ENCODE results near the gene IQSEC2.

Gene IQSEC2

DNA sequence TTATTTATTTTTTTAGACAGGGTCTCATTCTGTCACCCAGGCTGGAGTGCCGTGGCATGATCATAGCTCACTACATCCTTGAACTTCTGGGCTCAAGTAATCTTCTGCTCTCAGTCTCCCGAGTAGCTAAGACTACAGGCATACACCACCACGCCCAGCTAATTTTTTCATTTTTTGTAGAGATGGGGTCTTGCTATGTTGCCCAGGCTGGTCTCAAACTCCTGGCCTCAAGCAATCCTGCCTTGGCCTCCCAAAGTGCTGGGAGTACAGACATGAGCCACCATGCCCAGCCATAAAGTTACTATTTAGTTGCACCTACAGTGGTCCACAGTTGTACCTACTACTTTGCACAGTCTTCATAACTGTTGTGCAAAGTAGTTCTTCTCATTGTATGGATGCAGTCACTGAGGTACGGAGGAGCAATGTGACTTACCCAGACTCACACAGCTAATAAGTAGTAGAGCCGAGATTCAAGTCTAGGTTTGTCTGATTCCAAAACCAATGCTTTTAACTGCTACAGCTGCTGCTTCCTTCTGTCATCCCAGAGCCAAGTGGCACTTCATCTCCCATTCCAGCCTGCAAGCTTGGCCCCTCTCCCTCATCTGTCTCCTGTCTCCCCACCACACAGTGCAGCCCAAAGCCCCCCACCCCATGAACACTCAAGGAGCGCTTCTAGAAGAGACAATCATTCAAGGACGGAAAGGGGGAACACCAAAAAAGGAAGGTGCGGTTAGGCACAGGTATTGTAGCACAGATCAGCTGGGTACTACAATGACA lies 24.0 kb upstream of the IQSEC2 start:
- no peak for DNase-seq (ENCODE audit: low read depth in 2 of 2)

DNA sequence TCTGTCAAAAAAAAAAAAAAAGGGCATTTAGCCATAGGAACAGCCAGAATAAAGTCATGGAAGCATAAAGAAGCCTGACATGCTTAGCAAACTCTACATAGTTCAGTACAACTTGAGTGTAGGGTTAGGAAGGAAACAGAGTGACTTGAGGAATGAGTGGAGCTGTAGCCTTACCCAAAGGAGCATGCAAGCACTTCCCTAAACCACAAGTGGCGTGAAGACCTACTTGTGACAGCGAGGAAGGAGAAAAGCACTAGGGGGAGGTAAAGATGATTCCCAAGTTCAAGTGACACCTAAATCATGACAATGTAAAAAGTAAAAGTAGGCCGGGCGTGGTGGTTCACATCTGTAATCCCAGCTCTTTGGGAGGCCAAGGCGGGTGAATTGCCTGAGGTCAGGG lies 21.8 kb upstream of the IQSEC2 start:
- DNase-seq (ENCODE audit: low read depth in 2 of 2): no peak

DNA sequence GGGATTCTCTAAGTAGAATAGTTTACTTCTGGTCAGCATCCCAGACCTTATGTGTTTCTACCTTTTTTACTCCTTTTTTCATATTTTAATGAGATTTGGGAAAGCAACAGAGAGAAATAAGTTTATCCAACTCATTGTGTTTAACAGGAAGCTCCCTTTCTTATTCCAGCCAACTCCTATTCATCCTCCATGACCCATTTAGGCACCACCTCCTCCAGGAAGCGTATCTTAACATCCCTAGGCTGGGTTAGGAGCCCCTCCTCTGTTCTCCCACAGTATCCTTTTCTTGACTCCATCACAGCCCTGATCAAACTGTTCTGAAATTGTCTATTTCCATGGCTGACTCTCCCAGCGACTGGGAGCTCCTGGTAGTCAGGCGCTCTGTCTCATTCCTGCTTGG lies 18.8 kb upstream of the IQSEC2 start:
- no peak for DNase-seq (ENCODE audit: low read depth in 2 of 2)

DNA sequence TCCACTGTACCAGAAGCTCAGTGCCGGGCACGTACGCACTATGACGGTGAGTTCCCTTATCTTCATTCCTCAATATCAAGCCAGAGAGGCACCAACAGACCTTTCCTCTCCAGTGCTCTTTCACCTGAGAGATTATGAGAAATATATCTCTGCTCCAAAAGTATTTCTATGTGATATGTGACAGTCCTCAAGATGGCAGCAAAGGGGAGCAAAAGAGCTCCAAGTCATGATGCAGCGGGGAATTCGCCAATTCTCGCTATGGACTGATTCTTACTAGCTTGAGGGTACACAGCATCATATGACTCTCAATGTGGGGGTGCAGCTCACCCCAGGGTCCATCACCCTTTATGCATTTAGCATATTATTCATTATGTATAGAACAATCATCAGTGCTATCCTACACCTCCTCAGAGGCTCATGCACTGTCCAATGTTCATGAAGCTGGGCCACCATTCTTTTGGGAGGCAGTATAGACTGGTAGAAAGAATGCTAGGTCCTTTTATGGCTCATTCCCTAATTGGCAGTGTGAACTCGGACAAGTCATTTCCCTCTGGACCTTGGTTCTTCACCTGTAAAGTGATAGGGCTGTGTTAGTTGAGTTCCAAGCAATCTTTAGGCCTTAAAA lies 12.8 kb upstream of the IQSEC2 start:
- DNase-seq (ENCODE audit: low read depth in 2 of 2): no peak

DNA sequence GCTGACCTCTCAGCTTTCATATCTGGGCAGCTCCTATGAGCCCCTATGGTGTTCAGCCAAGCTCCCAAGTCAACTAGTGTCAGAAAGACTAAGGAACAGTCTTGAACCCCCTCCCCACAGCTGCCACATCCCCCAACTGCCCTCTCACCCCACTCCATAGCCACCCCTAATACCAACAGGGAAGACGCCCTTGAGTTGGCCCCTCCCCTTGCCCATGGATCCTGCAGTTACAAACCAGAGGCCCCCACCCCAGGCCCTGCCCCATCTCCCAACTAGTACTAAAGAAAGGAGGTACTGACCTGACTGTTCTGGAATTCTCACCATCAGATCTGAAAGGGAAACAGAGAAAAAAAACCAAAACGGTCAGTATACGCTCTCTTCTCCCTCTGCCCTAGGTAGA lies 10.2 kb upstream of the IQSEC2 start:
- no peak for DNase-seq (ENCODE audit: low read depth in 2 of 2)

DNA sequence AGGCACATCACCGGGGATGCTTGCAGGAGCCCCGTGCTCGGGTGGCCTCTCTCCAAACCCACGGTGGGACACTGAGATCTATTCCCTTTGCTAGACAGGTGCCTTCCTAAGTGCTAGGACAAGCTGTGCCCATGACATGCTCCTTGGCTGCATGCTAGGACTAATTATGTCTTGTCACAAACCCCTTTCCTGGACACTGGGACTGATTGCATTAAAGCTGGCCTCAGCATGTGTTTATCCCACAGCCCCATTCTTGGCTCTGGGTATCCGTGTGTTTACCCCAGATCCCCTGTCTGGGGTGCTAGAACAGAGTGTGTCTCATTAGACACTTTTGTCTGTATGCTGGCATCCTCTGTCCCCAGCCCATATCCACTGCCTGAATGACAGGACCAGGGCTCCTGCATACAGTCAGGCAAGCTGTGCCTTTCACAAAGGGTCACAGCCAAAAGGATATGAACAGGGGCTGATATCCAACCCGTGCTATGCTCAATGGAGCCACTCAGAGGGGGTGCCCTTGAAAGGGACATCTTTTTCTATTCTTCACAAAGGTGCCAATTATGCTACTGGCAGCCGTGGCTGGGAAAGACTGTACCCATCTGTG lies 9.2 kb upstream of the IQSEC2 start:
- DNase-seq (ENCODE audit: low read depth in 2 of 2): no peak

DNA sequence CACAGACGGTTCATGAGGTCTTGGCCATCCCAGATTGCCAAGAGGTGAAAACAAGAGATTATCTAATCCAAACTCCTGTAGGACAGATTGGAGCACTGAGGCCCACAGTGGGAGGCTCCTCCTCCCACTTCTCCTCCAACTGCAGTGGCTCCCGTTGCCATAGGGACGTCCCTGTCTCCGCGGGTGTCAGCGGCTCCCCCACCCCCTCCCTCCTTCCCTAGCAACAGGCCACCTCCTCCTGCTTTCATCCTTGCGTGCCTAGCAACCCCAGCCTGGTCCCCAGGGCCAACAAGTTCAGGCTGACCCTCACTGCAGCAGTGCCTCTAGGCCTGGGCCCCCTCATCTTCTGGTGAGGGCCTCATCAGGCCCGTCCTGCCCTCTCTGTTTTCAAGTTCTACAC lies 6.8 kb upstream of the IQSEC2 start:
- DNase-seq (ENCODE audit: low read depth in 2 of 2): no peak

DNA sequence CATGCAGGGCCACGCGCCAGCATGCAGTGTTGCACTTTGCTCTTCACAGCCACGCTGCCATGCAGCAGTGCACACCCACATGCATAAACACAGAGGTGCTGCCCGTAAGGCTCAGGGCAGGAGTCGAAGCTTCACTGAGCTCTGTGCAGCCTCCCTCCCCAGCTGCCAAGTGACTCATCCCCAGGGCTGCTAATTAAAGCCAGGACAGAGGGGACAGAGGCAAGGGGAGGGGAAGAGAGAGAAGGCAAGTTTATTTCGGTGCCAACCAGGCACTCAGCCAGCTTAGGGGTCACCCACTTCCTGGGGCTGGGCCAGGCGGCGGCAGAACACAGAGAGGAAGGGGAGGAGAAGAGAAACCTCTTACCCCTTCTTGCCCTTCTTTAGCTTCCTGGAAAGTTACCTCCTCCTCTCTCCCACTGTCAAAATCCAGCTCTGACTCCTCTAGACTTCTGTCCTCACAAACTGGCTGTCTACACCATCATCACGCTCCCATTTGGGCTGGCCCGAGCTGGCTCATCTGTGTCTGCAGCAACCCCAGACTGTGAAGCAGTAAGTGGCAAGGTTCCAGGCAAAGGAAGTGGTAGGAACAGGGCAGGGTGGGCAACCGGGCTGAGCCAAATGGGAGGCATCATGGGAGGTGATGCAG lies 6.2 kb upstream of the IQSEC2 start:
- DNase-seq (ENCODE audit: low read depth in 2 of 2): no peak

DNA sequence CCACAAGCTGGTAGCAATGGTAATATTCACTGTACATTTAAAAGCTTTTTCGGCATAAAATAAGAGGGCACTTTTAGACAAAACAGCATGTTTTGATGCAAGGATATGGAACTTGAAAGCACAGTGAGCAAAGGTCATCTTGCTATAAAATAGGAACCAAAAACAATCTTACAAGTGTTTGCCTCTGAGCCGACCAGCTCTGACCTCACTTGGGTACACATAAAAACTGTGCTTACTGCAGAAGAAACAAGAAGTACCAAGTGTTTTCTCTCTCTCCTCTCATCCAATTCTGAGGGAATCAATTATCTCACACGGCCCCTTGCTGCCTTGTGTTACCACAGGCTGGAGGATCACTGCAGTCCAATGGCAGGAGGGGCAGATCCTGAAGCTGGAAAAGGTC lies 4.8 kb upstream of the IQSEC2 start:
- DNase-seq (ENCODE audit: low read depth in 2 of 2): no peak

DNA sequence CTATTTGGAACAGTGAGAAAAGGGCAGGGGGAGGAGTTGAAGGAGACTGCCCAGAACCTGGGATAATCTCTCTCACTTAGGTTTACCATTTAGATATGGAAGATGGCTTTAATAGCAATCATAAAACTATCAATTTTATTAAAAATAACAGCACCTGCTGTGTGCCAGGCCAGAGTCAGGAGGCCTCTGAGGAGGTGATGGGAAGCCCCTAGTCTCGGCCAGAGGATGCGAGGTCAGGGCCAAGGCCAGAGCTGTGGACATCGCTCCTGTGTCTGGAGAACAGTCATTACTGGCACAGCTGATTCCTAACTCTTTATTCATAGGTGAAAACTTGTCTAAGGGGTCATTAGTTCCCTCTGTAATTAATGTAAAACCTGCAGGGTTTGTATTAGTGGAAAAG lies 4.2 kb upstream of the IQSEC2 start:
- DNase-seq (ENCODE audit: low read depth in 2 of 2): no peak

DNA sequence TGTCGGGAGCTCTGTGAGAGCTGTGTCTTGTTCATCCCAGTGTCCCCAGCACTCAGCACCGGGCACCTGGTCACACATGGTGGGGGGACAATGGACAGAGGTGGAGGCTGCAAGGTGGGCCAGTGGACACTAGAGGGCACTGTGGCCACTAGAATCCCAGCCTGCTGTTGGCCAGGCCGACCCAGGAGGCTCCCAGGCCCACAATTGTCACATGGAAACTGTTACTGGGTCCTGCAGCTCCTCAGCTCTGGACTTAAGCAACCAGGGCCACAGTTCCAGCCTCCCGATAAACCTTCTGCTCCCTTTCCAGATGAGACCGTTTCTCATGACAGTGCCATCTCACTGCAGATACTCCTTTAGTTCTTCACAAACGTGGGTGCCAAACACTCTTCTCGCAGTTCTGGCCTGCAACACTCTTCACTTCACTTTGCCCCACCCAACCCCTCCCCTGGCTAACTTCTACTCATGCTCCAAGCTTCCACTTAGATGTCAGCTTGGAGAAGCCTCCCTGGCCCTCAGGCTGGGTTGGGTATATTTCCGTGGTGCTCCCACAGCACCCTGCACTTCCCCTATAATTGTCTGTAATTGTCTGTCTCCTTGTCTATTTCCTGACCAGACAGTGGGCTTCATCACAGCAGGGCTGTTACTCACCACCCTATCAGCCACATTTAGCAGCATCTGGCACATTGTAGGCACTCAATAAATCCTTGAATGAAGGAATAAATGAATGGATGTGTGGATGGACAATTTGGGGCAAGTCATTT lies 3.5 kb upstream of the IQSEC2 start:
- no peak for DNase-seq (ENCODE audit: low read depth in 2 of 2)

DNA sequence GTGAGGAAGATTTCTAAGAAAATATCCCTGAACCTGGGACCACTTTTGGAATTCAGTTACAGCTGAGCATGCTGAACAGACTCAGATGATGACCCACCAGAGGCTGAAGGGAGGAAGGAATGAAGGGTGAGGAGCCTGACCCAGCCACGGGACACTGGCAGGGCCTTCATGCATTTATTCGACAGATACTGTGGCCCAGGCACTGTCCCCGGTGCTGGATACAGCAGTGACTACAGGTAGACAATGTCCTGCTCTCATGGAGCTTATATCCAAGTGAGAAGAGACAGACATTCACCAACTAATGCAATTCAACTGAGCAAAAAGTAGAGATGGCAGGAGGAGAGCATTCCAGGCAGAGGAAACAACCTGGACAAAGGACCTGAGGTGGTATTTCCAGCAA lies 2.2 kb upstream of the IQSEC2 start:
- DNase-seq (ENCODE audit: low read depth in 2 of 2): no peak

DNA sequence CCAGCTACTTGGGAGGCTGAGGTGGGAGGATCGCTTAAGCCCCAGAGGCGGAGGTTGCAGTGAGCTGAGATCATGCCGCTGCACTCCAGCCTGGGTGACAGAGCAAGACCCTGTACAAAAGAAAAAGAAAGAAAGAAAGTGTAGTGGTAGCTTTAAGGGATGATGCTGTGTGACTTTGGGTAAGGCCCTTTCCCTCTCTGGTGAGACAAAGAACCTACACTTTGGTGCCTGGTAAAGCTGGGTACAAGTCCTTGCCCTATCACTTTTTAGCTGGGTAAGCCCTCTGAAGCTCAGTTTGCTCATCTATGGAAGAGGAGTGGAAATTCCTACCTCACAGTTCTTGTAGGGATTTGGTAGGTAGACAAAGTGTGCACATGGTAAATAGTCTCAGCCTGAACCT lies 1.7 kb upstream of the IQSEC2 start:
- no peak for DNase-seq (ENCODE audit: low read depth in 2 of 2)

DNA sequence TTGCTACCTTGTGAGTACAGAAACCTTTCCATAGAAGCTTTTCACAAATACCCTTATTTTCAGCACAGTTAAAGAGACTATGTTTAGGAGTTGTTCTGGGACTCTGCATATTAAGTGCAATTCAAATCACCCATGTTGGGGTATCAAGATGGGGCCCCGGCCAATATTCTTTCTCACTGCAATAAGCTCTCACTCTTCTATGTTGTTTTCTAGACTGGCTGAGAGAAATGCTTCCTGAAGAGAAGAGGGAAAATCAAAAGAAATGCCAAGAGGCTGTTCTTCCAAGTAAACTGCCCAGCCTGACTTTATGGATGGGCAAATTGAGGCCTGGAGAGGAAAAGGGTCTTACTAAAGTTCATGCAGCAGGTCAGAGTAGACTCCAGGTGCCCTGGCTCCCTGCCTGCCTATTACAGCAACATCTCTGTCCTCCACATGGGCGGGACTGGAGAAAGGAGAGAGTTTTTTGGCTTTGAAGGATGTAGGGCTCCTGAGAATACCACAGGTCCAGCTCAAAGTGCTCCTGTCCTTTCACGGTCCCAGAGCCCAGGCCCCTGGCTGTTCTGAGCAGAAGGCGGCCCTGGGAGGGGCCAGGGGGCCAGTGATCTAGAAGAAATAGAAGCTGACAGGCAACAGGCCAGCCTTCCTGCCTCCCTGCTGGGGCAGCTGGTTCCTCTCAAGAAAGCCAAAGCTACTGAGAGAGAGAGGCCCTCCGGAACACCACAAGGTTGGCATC lies 745 bp upstream of the IQSEC2 start:
- no peak for DNase-seq (ENCODE audit: low read depth in 2 of 2)

DNA sequence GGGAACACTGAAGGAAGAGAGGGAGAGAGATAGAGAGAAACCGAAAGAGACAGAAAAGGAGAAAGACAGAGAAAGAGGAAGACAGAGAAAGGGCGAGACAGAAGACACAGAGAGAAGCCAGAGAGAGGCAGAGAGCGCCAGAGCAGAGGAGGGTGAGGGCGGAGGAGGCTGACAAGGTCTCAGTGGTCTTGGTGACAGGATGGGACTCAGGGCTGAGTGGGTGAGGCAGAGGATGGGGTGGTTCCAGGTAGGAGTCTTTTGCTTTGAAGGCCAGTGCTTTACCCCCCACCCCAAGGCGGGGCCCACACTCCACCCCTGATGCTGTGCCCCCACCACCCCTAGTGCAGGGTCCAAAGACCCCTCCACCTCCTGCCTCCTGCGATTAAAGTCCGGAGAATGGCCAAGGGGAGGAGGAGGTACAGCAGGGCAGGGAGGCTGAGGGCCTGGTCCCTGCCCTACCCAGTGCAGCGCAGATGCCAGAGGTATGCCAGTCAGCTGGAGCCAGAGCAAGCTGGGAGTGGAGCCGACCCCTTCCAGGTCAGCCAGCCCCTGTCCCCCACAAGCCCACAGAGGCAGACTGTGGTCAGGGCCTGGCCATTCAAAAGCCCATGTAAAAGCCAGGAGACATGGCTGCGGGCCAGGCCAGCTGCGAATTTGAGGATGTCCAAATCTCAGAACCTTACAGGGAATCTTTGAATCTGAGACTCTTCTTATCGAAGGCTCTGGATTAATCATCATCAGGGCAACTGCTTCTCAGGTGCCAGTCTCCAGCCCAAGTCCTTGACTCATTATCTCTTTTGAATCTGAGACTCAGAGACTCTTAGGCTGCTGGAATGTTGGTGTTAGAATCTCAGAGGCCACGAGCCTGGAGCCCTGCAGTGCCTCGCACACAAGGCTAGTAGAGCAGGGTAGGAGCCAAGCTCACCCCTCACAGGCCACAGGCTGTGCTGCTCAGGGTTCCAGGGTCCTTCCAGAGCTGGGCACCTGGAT lies 758 bp downstream of the IQSEC2 start:
- no peak for DNase-seq (ENCODE audit: low read depth in 2 of 2)

DNA sequence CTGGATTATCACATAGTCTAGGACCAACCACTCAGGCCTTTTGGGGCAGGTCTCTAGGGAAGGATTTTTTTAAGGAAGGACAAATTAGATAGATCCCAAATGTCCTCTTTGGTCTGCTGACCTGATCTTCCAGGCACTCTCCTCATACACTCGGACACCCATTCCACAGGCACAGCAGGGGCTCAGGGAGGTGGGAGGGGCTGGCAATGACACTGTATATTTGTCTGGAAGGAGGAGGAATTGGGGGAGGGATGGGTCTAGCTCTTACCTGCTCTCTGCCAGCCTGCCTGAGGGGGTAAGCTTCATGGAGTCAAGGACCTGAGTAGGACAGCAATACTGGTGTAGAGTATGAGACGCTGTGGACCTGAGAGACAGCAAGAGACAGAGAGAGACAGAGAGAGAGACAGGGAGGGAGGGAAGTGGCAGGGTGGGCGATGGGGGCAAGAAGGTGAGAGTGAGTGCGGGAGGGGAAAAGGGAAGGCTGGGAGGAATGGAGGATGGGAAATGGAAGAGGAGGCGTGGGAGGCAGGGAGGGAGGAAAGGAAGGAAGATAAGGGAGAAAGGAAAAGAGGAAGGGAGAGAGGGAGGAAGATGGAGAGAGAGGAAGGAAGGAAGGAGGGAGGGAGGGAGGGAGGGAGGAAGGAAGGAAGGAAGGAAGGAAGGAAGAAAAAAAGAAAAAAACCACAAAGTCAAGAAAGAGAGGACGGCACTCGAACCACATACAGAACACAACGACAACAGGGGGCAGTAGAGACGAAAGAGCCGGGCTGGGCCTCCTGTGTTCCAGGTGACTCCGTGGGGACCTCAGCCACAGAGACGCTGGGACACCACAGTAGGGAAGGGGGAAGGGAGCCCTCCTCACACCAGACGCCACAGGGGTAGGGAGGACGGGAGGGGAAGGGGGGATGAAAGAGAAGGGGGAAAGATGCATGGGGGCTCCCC lies 1.8 kb downstream of the IQSEC2 start:
- DNase-seq (ENCODE audit: low read depth in 2 of 2): no peak

DNA sequence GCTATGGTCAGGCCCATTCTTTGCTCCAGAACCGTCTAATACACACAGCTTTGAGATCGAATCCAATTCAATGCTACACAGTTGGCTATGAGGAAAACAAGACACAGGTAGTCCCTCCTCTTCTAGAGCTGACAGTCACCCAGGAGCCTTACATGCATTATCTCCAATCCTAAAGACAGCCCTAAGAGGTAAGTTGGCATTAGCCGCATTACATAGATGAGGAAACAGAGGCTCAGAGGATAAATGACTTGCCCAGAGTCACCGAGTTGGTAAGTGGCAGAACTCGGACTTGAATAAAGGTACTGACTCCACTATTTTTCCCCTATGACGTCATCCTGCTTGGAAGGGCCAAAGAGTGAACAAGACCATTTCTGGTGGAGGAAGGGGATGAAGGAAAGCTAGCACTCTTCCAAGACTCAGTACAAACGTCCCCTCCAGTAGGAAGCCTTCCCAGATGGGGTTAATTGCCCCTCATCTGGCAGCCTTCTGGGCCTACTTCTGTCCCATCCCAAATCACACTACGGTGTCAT lies 8.5 kb downstream of the IQSEC2 start:
- DNase-seq (ENCODE audit: low read depth in 2 of 2): no peak

DNA sequence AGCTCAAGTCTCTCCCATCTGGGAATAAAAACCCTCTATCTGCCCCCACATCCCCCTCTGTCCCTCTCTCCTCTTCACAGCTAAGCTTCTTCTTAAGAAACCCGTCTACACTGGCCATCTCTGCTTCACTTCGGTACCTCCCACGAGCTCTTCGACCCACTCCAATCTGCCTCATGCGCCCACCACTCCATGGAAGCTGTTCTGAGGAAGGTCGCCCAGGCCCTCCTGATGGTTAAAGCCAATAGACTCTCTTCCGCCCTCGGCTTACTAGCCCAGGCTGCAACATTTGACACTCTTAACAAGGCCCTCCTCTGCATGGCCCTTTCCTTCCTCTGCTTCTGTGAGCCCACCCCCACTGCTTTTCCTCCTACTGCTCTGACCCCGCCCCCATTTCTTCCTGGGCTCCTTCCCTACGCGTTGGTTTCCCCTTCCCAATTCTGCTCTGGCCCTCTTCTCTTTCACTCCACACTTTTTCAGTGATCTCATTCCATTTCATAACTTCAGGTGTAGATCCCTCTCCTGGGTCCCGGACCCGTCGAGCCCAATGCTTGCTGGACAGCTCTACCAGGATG lies 11.8 kb downstream of the IQSEC2 start:
- DNase-seq (ENCODE audit: low read depth in 2 of 2): no peak

Data from stimulated activated CD8-positive, alpha-beta memory T cell treated with anti-CD3 and anti-CD28 coated beads, Interleukin-15, amount 100 ng/mL, for 4 hours (primary cell).